T-helper 1 cell treated with Interleukin-12 subunit alpha and Interleukin-12 subunit beta and Interleukin-4 antibody, amounts not matched to agents 30 μg/mL and 1 μg/mL, for 36 hours (primary cell): ENCODE data around the gene FNDC3B.

Experiments
- H3K27ac Mint-ChIP-seq: one replicate; pipeline ENCODE4 v1.8.0; 2021; ENCODE audit warnings: mild to moderate bottlenecking, mixed read lengths
- H3K27me3 Mint-ChIP-seq: one replicate; pipeline ENCODE4 v1.8.0; 2021; ENCODE audit warnings: low read depth, mixed read lengths
- H3K36me3 Mint-ChIP-seq: one replicate; pipeline ENCODE4 v1.8.0; 2021; ENCODE audit warnings: low read depth, mixed read lengths
- H3K4me1 Mint-ChIP-seq: one replicate; pipeline ENCODE4 v1.8.0; 2021; ENCODE audit warnings: low read depth, mixed read lengths
- H3K4me3 Mint-ChIP-seq: one replicate; pipeline ENCODE4 v1.8.0; 2021; ENCODE audit warnings: mild to moderate bottlenecking, moderate library complexity, mixed read lengths
- H3K9me3 Mint-ChIP-seq: one replicate; pipeline ENCODE4 v1.8.0; 2021; ENCODE audit warnings: mixed read lengths

Gene FNDC3B

GRCh38 chr3:172303941-172304558 lies 264.7 kb downstream of the FNDC3B start:
- Mint-ChIP-seq H3K4me3 (no peak overlapping the region), H3K36me3 (peaks cover 15% of the 10 kb centered on the region), H3K4me1 (no peaks in the 10 kb centered on the region), H3K27ac (no peak overlapping the region), H3K9me3 (no peaks in the 10 kb centered on the region), H3K27me3 (no peaks in the 10 kb centered on the region)

DNA sequence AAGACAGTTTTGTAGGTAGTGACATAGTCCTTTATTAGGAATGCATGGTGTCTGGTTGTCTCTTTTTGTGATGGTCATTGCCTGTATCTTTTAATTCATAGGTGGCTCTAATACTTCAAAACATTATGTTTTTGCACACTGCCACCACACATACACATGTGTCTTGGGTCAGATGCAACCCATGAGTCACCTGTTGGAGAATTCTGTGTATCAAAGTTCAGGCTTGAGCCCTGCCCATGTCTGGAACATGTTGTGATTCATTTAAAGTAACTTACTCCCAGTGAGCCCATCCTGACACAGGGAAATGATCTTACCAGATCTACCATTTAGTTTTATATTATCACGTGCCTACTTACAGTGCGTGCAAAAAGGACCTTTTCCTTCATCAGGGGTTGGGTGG lies 266.2 kb downstream of the FNDC3B start:
- no peak overlapping the region for H3K4me3 Mint-ChIP-seq
- H3K9me3 Mint-ChIP-seq, result no peaks in the 10 kb centered on the region
- H3K4me1 Mint-ChIP-seq, result no peaks in the 10 kb centered on the region
- H3K36me3 Mint-ChIP-seq, result peaks cover 17% of the 10 kb centered on the region
- H3K27ac Mint-ChIP-seq, result no peak overlapping the region
- H3K27me3 Mint-ChIP-seq, result no peaks in the 10 kb centered on the region

DNA sequence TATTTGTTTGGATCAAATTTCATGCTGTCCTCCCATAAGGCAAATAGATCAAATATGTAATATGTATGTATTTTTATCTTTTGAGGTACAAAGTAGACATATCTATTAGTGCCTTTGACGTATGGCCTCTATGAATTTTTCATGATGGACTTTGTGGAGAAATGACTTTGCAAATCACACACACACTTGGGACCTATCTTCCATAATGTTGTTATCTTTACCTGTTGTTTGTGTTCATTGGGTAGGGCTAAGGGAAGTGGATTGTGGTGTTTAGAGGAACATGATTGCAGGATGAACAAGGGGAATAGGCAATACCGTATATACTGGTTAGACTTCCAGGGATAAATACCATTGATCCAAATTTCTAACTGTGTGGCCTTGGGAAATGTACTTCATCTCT lies 266.6 kb downstream of the FNDC3B start:
- H3K36me3 Mint-ChIP-seq, result peaks cover 20% of the 10 kb centered on the region
- H3K9me3 Mint-ChIP-seq, result no peaks in the 10 kb centered on the region
- no peaks in the 10 kb centered on the region for H3K4me1 Mint-ChIP-seq
- H3K27me3 Mint-ChIP-seq, result no peaks in the 10 kb centered on the region
- H3K27ac Mint-ChIP-seq, result no peak overlapping the region
- H3K4me3 Mint-ChIP-seq, result no peak overlapping the region

DNA sequence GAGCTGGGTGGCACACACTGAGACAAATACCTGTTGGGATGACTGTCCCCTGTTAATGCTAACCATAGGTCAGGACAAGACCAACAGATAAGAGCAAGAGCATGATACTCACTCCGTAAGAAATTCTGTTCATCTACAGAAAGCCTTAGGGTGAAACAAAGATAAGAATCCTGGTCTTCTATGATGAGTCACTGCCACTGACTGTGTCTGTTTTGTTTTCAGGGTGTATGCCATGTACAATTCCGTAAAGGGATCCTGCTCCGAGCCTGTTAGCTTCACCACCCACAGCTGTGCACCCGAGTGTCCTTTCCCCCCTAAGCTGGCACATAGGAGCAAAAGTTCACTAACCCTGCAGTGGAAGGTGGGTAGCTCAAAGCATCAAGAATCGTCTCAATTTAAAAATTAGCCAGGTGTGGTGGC lies 267.8 kb downstream of the FNDC3B start:
- Mint-ChIP-seq H3K36me3 (peaks cover 26% of the 10 kb centered on the region), H3K27ac (no peak overlapping the region), H3K27me3 (no peaks in the 10 kb centered on the region), H3K9me3 (no peaks in the 10 kb centered on the region), H3K4me1 (no peaks in the 10 kb centered on the region), H3K4me3 (no peak overlapping the region)

DNA sequence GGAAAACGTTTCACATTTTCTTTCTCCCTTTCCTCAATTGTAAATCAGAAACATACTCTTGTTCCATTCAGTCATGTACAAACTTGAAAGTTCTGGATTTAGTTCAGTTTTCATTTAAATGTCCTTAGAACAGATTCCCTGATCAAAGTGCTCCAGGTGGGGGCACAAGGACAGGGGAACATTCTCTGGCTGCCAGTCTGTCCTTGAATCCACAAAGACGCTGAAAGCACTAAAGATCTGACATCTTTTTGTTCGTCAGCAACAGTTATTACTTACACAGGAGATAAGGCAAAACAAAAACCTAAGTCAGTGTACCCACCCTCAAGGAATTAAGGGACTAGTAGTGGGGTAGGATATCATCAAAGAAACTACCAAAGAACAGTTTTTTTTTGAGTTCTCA lies 269.7 kb downstream of the FNDC3B start:
- Mint-ChIP-seq H3K4me1 (no peaks in the 10 kb centered on the region), H3K4me3 (no peak overlapping the region), H3K36me3 (peaks cover 28% of the 10 kb centered on the region), H3K27me3 (no peaks in the 10 kb centered on the region), H3K27ac (no peak overlapping the region), H3K9me3 (no peaks in the 10 kb centered on the region)

GRCh38 chr3:172309741-172310427 lies 270.5 kb downstream of the FNDC3B start:
- Mint-ChIP-seq H3K27ac (no peak overlapping the region), H3K27me3 (no peaks in the 10 kb centered on the region), H3K9me3 (no peaks in the 10 kb centered on the region), H3K4me1 (no peaks in the 10 kb centered on the region), H3K4me3 (no peak overlapping the region), H3K36me3 (peaks cover 31% of the 10 kb centered on the region)

DNA sequence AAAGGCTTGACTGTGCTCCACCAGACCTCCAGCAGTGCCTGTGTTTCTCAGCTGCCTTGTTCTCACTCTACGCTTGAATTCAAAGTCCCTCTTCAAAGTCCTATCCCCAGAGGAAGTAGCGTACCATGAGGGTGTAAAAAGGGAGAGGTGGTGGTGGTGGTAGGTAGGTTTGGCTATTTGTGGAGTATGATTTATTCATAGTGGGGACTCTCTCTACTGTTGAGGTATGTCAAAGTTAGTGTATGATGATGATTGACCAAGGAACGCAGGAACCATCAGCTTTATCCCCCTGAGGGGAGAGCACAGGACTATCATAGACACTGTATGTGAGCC lies 271.0 kb downstream of the FNDC3B start:
- Mint-ChIP-seq H3K27me3 (no peaks in the 10 kb centered on the region), H3K36me3 (peaks cover 31% of the 10 kb centered on the region)

DNA sequence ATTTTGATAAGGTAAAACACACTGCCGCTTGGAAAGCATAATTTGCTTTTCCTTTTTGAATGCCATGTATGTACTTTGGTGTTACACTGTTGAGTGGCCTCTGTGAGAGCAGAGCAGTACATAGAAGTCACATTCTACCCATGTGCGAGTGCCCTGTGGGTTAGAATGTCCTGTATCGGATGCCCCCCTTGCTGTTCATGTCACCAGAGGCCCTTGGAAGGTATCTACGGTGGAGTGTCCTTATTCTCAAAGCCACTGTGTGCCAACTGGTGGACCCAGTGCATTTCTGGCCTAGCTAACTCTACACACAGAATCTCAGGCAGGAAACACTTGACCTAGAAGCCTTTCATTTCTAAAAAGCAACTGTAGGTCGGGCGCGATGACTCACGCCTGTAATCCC lies 271.8 kb downstream of the FNDC3B start:
- Mint-ChIP-seq H3K36me3 (peaks cover 31% of the 10 kb centered on the region), H3K4me3 (no peak overlapping the region), H3K27ac (no peak overlapping the region), H3K4me1 (no peaks in the 10 kb centered on the region), H3K27me3 (no peaks in the 10 kb centered on the region), H3K9me3 (no peaks in the 10 kb centered on the region)

More for the DNA sequence above, 271.0 kb downstream of the FNDC3B start:
- Mint-ChIP-seq H3K9me3 (no peaks in the 10 kb centered on the region), H3K27ac (no peak overlapping the region), H3K4me3 (no peak overlapping the region), H3K4me1 (no peaks in the 10 kb centered on the region)

DNA sequence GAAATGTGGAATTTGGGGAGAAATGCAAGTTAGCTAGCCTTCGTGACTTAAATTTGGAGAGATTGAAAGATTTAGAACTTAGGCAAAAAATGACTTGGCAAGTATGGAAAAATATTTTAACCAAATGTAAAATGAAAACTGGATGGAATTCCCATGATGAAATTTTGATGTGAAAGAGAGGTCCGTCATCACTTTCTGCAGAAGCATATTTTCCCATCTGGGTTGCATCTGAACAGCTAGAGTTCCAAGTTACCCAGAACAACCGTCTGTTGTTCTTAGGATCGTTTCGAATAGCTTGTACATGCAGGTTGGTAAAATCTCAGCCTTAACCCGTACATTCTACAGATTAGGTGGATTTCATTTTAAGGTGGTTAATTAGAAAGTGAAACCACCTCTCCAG lies 272.6 kb downstream of the FNDC3B start:
- Mint-ChIP-seq H3K4me1 (peaks cover 3% of the 10 kb centered on the region), H3K27ac (no peak overlapping the region), H3K4me3 (no peak overlapping the region), H3K9me3 (no peaks in the 10 kb centered on the region), H3K36me3 (peaks cover 32% of the 10 kb centered on the region), H3K27me3 (no peaks in the 10 kb centered on the region)

DNA sequence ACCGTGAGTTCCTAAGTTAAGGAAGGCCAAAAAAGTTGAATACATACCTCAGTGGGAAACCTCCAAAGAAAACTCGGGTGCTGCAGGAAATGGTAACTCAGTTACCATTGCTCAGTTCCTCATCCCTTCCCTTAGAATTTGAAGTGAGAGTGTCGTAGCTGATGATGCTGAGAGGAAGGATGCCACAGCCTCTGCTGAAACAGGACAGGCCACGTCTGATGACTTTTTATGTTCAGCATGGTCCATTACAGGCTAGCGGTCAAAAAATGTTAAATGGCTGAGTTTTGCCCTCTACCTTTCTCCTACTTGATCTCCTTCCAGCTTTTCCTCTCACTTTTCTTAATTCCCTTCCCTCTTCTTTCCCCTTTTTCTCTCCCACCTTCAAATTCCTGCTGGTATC lies 273.3 kb downstream of the FNDC3B start:
- no peak overlapping the region for H3K4me3 Mint-ChIP-seq
- no peaks in the 10 kb centered on the region for H3K9me3 Mint-ChIP-seq
- H3K27me3 Mint-ChIP-seq, result no peaks in the 10 kb centered on the region
- peaks cover 6% of the 10 kb centered on the region for H3K4me1 Mint-ChIP-seq
- no peak overlapping the region for H3K27ac Mint-ChIP-seq
- peaks cover 26% of the 10 kb centered on the region for H3K36me3 Mint-ChIP-seq

GRCh38 chr3:172313671-172314070 lies 274.3 kb downstream of the FNDC3B start:
- Mint-ChIP-seq H3K36me3 (peaks cover 24% of the 10 kb centered on the region), H3K4me3 (no peak overlapping the region), H3K9me3 (no peaks in the 10 kb centered on the region), H3K4me1 (peaks cover 11% of the 10 kb centered on the region), H3K27ac (no peak overlapping the region), H3K27me3 (no peaks in the 10 kb centered on the region)

- Mint-ChIP-seq H3K4me1 (peaks cover 15% of the 10 kb centered on the region), H3K27me3 (no peaks in the 10 kb centered on the region), H3K9me3 (no peaks in the 10 kb centered on the region), H3K27ac (no peak overlapping the region), H3K4me3 (no peak overlapping the region), H3K36me3 (peaks cover 25% of the 10 kb centered on the region)
These were observed 275.3 kb downstream of the FNDC3B start for GRCh38 chr3:172314591-172315160.

- Mint-ChIP-seq H3K9me3 (no peaks in the 10 kb centered on the region), H3K4me3 (no peak overlapping the region), H3K27ac (no peak overlapping the region), H3K4me1 (peaks cover 15% of the 10 kb centered on the region), H3K27me3 (no peaks in the 10 kb centered on the region), H3K36me3 (peaks cover 27% of the 10 kb centered on the region)
These were observed 276.2 kb downstream of the FNDC3B start for GRCh38 chr3:172315401-172316091.

DNA sequence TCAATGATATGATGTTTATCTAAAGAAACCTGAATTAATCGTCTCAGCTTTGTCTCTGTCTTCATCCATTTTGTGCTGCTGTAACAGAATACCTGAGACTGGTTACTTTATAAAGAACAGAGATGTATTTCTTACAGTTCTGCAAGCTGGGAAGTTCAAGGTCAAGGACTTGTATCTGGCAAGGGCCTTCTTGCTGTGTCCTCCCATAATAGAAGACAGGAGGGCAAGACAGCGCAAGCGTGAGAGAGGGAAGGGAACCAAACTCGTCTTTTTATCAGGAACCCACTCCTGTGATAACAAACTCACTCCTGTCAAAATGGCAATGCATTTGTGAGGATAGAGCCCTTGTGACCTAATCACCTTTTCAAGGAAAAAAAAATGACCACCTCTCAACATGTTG lies 277.4 kb downstream of the FNDC3B start:
- Mint-ChIP-seq H3K27ac (no peak overlapping the region), H3K27me3 (no peaks in the 10 kb centered on the region), H3K4me1 (peaks cover 15% of the 10 kb centered on the region), H3K36me3 (peaks cover 20% of the 10 kb centered on the region), H3K9me3 (no peaks in the 10 kb centered on the region), H3K4me3 (no peak overlapping the region)

- Mint-ChIP-seq H3K4me1 (peaks cover 15% of the 10 kb centered on the region), H3K27me3 (no peaks in the 10 kb centered on the region), H3K9me3 (no peaks in the 10 kb centered on the region), H3K36me3 (peaks cover 14% of the 10 kb centered on the region), H3K4me3 (no peak overlapping the region), H3K27ac (no peak overlapping the region)
These were observed 278.1 kb downstream of the FNDC3B start for GRCh38 chr3:172317481-172317880.
